Bronchial epithelial cell (primary cell): ENCODE data around the gene TULP4. TPM values are rescaled to one million over a fixed set of nuclear protein-coding genes. Genes with fewer than 3 reads are reported as not detected.

Source experiments
- DNase-seq: peaks from one replicate; pipeline ENCODE4 v3.0.0-alpha.2; 2010; ENCODE audit warnings: low read depth
- FAIRE-seq: peaks from 2 replicates; lab custom pipeline; 2011; peaks lifted over from hg19 to GRCh38; lab: Jason Lieb, UNC
- H3K27me3 ChIP-seq: 2 replicates; pipeline ENCODE4 v1.5.1; 2011; ENCODE audit warnings: low read length; ENCODE audit not compliant: control insufficient read depth, insufficient read depth
- H3K36me3 ChIP-seq: 2 replicates; pipeline ENCODE4 v1.5.1; 2011; ENCODE audit warnings: low read length; ENCODE audit not compliant: control insufficient read depth, insufficient read depth
- H3K4me3 ChIP-seq: 2 replicates; pipeline ENCODE4 v1.5.1; 2011; ENCODE audit warnings: mild to moderate bottlenecking, low read depth, low read length, control low read depth
- CTCF ChIP-seq: IDR thresholded peaks from 2 replicates; pipeline ENCODE4 v1.5.1; 2011; ENCODE audit warnings: mild to moderate bottlenecking, moderate library complexity, low read length, control low read depth, inconsistent platforms; ENCODE audit not compliant: insufficient read depth, severe bottlenecking
- total RNA-seq: library from RNA; depleted of rRNA; stranded (reverse); fragments of >200 nt; gene quantifications from 2 replicates; pipeline ENCODE4 v1.2.1, GENCODE V29; 2014

Gene TULP4
- total RNA-seq, 1 donor from 2014 or later = 127 TPM

GRCh38 chr6:158501360-158502262 lies 189.3 kb downstream of the TULP4 start:
- peaks cover 15% of the 10 kb centered on the region for H3K36me3 ChIP-seq
- TF ChIP-seq CTCF = no peak
- no peak for FAIRE-seq
- no peak overlapping the region for H3K4me3 ChIP-seq
- no peak for DNase-seq
- no peaks in the 10 kb centered on the region for H3K27me3 ChIP-seq

- H3K27me3 ChIP-seq = no peaks in the 10 kb centered on the region
- no peak overlapping the region for H3K4me3 ChIP-seq
- no peak for TF ChIP-seq CTCF
- H3K36me3 ChIP-seq = peaks cover 16% of the 10 kb centered on the region
- DNase-seq (no peak), FAIRE-seq (no peak)
Measured at GRCh38 chr6:158502263-158502950, 190.1 kb downstream of the TULP4 start.

- peaks cover 16% of the 10 kb centered on the region for H3K36me3 ChIP-seq
- H3K4me3 ChIP-seq = no peak overlapping the region
- no peaks in the 10 kb centered on the region for H3K27me3 ChIP-seq
- DNase-seq = no peak
- TF ChIP-seq CTCF = no peak
- FAIRE-seq = no peak
Measured at GRCh38 chr6:158503222-158503621, 191.0 kb downstream of the TULP4 start.

- H3K36me3 ChIP-seq = peaks cover 13% of the 10 kb centered on the region
- H3K4me3 ChIP-seq = no peak overlapping the region
- H3K27me3 ChIP-seq = no peaks in the 10 kb centered on the region
- FAIRE-seq = no peak
- no peak for TF ChIP-seq CTCF
- DNase-seq = no peak
Measured at GRCh38 chr6:158503846-158504245, 191.6 kb downstream of the TULP4 start.

- FAIRE-seq = no peak
- peaks cover 8% of the 10 kb centered on the region for H3K36me3 ChIP-seq
- no peaks in the 10 kb centered on the region for H3K27me3 ChIP-seq
- no peak overlapping the region for H3K4me3 ChIP-seq
- DNase-seq = no peak
- TF ChIP-seq CTCF = no peak
Measured at GRCh38 chr6:158505194-158505593, 192.9 kb downstream of the TULP4 start.
